Measurements from ENCODE around the gene UBE2B. TPM values are rescaled to one million over a fixed set of nuclear protein-coding genes. Genes with fewer than 3 reads are reported as not detected.

The UBE2B gene
- total RNA-seq, 1 experiment from 2014 or later: 39.7 TPM

- TF ChIP-seq, protein P1, sequence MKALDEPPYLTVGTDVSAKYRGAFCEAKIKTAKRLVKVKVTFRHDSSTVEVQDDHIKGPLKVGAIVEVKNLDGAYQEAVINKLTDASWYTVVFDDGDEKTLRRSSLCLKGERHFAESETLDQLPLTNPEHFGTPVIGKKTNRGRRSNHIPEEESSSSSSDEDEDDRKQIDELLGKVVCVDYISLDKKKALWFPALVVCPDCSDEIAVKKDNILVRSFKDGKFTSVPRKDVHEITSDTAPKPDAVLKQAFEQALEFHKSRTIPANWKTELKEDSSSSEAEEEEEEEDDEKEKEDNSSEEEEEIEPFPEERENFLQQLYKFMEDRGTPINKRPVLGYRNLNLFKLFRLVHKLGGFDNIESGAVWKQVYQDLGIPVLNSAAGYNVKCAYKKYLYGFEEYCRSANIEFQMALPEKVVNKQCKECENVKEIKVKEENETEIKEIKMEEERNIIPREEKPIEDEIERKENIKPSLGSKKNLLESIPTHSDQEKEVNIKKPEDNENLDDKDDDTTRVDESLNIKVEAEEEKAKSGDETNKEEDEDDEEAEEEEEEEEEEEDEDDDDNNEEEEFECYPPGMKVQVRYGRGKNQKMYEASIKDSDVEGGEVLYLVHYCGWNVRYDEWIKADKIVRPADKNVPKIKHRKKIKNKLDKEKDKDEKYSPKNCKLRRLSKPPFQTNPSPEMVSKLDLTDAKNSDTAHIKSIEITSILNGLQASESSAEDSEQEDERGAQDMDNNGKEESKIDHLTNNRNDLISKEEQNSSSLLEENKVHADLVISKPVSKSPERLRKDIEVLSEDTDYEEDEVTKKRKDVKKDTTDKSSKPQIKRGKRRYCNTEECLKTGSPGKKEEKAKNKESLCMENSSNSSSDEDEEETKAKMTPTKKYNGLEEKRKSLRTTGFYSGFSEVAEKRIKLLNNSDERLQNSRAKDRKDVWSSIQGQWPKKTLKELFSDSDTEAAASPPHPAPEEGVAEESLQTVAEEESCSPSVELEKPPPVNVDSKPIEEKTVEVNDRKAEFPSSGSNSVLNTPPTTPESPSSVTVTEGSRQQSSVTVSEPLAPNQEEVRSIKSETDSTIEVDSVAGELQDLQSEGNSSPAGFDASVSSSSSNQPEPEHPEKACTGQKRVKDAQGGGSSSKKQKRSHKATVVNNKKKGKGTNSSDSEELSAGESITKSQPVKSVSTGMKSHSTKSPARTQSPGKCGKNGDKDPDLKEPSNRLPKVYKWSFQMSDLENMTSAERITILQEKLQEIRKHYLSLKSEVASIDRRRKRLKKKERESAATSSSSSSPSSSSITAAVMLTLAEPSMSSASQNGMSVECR (CRISPR knock-in tag; IDR thresholded peaks at IDR 0.05; ENCODE audit: borderline replicate concordance): no peak
- TF ChIP-seq, protein P2, sequence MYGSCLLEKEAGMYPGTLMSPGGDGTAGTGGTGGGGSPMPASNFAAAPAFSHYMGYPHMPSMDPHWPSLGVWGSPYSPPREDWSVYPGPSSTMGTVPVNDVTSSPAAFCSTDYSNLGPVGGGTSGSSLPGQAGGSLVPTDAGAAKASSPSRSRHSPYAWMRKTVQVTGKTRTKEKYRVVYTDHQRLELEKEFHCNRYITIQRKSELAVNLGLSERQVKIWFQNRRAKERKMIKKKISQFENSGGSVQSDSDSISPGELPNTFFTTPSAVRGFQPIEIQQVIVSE (CRISPR knock-in tag; IDR thresholded peaks at IDR 0.05; ENCODE audit: borderline replicate concordance): no peak
- TF ChIP-seq ZNF416 (CRISPR knock-in tag; IDR thresholded peaks at IDR 0.05): no peak
- no peak for TF ChIP-seq CTCF (IDR thresholded peaks at IDR 0.05)
- no peak for TF ChIP-seq ZBTB43 (CRISPR knock-in tag; IDR thresholded peaks at IDR 0.05)
- no peak for TF ChIP-seq ATF1 (CRISPR knock-in tag; IDR thresholded peaks at IDR 0.05)
- TF ChIP-seq NR2C2 (CRISPR knock-in tag; IDR thresholded peaks at IDR 0.05): no peak
- no peak for TF ChIP-seq TP53 (CRISPR knock-in tag; IDR thresholded peaks at IDR 0.05)
- TF ChIP-seq ZNF263 (CRISPR knock-in tag; IDR thresholded peaks at IDR 0.05; ENCODE audit: low read depth): no peak
- no peak for TF ChIP-seq GTF2I (CRISPR knock-in tag; conservative IDR thresholded peaks at IDR 0.05)
- no peak for TF ChIP-seq NR1H2 (CRISPR knock-in tag; IDR thresholded peaks at IDR 0.05)
- TF ChIP-seq ZNF671 (CRISPR knock-in tag; IDR thresholded peaks at IDR 0.05): no peak
Measured at GRCh38 chr5:134345996-134346395, 25.4 kb upstream of the UBE2B start (continued).

- ChIA-PET POLR2A (no interaction called here), CTCF (interaction anchor here (1.4 kb wide), 1 partner anchor 238 kb away, joined by 5 read pairs; no protein-coding TSS in a partner anchor)
- no peak overlapping the region for H3K27ac Mint-ChIP-seq
- no peak overlapping the region for H3K4me3 Mint-ChIP-seq
- H3K27me3 Mint-ChIP-seq (ENCODE audit: low read depth): no peaks in the 10 kb centered on the region
- H3K4me1 Mint-ChIP-seq: peaks cover 14% of the 10 kb centered on the region
- no peak for TF ChIP-seq MXD4 (CRISPR knock-in tag; IDR thresholded peaks at IDR 0.05; ENCODE audit: borderline replicate concordance)
- TF ChIP-seq ELF4 (CRISPR knock-in tag; IDR thresholded peaks at IDR 0.05; ENCODE audit: low read depth): no peak
- H3K36me3 Mint-ChIP-seq: no peaks in the 10 kb centered on the region
- no peaks in the 10 kb centered on the region for H3K9me3 Mint-ChIP-seq
- no peak for DNase-seq (ENCODE audit: low spot score)
- ATAC-seq: no peak
Measured at GRCh38 chr5:134349463-134349862, 21.9 kb upstream of the UBE2B start.

DNA sequence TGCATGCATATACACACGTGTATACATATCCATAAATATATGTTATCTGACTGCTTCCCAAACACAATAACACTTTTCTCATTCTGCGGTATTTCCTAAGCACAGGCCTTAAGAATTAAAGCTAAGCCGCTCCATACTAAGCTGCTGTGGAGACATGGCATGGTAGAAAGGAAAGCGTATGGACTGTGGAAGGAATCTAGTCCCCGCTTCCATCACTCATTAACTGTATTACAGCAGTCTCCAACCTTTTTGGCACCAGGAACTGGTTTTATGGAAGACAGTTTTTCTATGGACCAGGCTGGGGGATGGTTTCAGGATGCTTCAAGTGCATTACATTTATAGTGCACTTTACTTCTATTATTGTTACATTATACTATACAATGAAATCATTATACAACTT, 15.7 kb upstream of the UBE2B start:
- H3K27me3 Mint-ChIP-seq (ENCODE audit: low read depth): no peaks in the 10 kb centered on the region
- TF ChIP-seq ZNF416 (CRISPR knock-in tag; IDR thresholded peaks at IDR 0.05) (no peak), RORB (CRISPR knock-in tag; IDR thresholded peaks at IDR 0.05) (no peak), ELF4 (CRISPR knock-in tag; IDR thresholded peaks at IDR 0.05; ENCODE audit: low read depth) (no peak), HMGA2 (CRISPR knock-in tag; IDR thresholded peaks at IDR 0.05) (no peak), PREB (CRISPR knock-in tag; IDR thresholded peaks at IDR 0.05; ENCODE audit: borderline replicate concordance) (no peak), ZBTB21 (CRISPR knock-in tag; IDR thresholded peaks at IDR 0.05; ENCODE audit: borderline replicate concordance) (no peak), ZNF425 (CRISPR knock-in tag; conservative IDR thresholded peaks at IDR 0.05) (no peak), MXD4 (CRISPR knock-in tag; IDR thresholded peaks at IDR 0.05; ENCODE audit: borderline replicate concordance) (no peak)

More for the DNA sequence above, 15.7 kb upstream of the UBE2B start:
- H3K4me1 Mint-ChIP-seq: no peaks in the 10 kb centered on the region
- H3K36me3 Mint-ChIP-seq: no peaks in the 10 kb centered on the region
- CTCF ChIA-PET: interaction anchor here (0.6 kb wide), 1 partner anchor 25 kb away, joined by 3 read pairs; no protein-coding TSS in a partner anchor
- POLR2A ChIA-PET: no interaction called here
- H3K4me3 Mint-ChIP-seq: no peak overlapping the region
- no peak overlapping the region for H3K27ac Mint-ChIP-seq
- no peaks in the 10 kb centered on the region for H3K9me3 Mint-ChIP-seq
- ATAC-seq (no peak), DNase-seq (ENCODE audit: low spot score) (no peak)
